KBM-7 (cell line): ENCODE data around the gene WWTR1.

Source experiments
- DNase-seq: peaks from one replicate; pipeline ENCODE4 v3.0.0-alpha.2; 2015
- in situ Hi-C: fragments of 300-500 bp; cut with MboI; formaldehyde crosslinking; loops from 2 replicates; pipeline ENCODE4 v1.14.3; 2020; ENCODE audit warnings: low sequenced_read_pairs, low pct_unique_long_range_greater_than_20kb, mixed read lengths

WWTR1 gene

DNA sequence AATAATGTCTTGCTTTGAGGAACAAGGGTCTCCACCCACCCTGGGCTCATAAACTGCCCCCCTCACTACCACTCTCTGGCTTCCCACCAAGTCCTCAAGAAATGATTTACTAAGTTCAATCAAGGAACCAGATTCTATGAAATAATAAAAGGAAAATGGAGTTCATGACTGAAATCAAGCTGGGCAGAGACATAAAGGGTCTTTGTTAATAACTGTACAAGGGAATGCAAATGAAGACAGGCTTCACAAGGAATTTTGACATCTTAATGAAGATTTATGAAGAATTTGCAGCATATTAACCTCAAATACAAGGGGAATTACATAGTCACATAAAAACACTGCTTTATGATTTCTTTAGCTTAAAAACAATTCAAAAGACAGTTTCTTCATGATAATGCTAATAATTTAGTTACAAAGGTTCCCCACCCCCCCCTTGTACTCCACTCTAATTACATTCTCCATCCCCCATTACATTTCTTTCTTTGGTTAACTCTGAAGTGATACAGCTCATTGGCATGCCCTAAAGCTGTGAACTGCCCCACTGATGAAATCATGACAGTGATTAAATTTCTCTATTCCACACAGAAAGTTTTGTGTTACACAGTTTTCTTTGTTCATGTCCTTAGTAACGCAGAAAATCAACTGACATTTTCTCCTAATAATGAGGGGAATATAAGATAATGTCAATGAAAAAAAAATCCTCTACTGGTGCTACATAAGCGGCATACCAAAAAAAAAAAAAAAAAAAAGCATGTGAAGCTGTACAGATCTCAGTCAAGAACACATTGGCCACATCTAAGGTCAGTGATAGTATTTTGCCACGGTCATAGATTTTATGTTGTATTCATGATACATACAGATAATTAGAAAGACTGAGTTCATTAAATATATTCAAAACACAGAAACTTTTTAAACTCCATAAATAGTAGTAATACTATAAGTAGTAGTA is 54.4 kb downstream of the WWTR1 start:
- in situ Hi-C loops, result no loop called here
- DNase-seq, result no peak

DNA sequence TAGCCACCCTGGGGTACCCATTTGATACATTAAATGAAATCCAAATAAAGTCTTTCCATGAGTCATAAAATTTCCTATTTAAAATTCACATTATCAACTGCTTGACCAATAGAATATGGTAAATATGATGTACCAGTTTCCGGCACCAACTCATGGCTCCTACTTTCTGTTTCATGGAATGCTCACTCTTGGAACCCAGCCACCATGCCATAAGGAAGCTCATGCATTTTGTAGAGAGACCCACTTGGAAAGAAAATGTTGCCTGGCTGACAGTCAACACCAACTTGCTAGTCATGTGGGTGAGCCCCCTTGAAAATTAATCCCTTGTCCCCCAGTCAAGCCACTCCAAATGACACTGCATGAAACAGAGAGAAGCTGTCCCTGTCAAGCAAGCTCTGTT is 57.2 kb downstream of the WWTR1 start:
- in situ Hi-C loops, result no loop called here
- DNase-seq, result no peak

DNA sequence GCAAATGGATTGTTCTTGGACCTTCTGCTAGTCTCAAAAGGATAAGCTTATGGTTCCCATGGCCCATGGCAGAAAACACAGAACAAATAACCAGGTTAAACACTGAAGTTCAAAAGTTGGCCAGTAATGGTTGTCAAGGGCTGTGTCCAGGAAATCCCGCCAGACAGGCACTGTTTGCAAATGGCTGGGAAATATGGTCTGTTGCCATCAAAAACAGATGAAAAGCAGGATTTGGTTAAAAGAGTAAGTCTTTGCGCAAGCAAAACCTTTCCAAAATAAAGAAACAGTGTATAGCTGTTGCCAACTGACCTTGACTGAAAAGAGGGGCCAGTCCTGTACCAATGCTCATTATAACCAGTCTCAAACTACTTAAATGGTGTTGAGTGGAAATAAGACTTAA is 58.6 kb downstream of the WWTR1 start:
- no peak for DNase-seq
- in situ Hi-C loops, result no loop called here

DNA sequence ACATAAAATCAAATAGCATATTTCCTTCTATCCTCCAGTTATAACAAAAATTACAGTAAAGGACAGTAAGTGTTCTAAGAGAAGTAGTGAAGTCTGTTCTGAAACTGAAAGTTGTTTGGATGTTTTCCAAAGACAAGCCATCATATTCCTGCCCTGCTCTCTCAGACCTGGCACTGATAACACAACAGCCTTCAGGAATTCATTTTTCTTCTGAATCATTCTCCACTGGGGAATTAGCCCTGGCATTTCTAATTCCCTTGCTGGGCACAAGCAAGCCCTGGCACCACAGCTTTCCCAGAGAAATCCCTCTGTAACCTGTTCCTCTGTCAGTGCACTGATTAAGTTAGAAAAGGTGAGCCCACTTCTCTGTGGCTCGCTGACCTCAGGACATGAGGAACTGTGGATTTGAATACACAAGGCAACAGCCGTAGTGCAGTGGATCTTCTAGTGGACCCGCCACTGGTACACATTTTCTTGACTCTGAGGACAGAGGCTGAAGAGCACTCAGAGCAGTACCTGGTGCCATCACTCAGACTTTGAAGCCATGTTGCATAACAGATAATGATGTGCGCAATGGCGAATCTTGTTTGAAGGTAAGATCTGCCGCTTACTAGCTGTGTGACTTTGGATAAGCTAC is 61.6 kb downstream of the WWTR1 start:
- DNase-seq, result no peak
- in situ Hi-C loops, result no loop called here

DNA sequence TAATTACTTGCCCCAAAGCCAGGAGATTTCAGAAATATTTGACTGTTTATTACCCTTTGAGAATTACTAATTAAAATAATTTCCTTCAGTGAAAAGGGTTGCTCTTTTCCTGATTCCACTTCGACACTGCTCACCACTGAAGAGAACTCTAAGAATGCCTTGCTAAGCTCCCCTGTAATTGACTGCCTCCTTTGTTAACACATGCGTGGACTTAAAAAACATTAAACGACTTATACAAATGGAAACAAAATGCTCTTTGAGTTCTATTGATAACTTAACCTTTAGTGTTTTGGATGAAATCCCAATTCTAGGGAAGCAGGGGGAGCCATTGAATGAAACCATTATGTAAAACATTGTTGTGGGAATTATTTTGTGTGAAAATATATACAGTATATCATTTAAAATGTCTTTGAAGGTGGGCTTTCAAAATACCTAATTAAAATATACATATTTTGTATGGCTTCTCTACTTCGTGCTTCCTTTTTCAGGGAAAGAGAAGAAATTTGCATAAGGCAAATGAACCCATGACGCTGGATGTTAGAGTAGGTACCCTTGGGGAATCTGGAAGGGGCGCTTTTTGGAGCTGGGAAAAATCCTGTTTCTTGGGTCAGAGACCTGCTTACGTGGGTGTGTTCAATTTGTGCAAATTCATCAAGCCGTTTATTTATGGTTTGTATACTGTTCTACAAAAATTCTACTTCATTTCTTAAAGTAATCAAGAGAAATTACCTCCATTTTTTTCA is 64.2 kb downstream of the WWTR1 start:
- DNase-seq, result no peak
- in situ Hi-C loops, result no loop called here

DNA sequence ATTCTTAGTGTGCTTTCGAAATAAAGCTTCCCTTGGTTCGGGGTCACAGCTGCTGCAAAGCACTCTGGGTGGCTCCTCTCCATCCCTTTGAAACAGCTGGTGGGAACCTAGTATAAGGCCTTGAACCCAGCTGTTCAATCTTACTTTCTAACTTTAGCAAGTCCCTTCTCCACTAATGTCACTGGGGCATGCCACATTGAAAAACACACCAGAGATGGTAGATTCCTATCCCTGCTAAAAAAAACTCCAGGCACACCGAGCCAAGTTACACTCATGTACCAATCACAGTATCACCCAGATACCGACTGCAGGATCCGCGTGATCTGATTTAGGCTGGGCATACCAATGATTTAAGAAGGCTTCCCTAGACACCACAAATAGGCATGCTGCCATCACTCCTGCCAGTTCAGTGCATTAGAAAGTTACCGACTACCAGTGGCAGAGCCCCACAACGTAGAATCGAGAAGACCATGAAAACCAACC is 65.0 kb downstream of the WWTR1 start:
- in situ Hi-C loops, result no loop called here

DNA sequence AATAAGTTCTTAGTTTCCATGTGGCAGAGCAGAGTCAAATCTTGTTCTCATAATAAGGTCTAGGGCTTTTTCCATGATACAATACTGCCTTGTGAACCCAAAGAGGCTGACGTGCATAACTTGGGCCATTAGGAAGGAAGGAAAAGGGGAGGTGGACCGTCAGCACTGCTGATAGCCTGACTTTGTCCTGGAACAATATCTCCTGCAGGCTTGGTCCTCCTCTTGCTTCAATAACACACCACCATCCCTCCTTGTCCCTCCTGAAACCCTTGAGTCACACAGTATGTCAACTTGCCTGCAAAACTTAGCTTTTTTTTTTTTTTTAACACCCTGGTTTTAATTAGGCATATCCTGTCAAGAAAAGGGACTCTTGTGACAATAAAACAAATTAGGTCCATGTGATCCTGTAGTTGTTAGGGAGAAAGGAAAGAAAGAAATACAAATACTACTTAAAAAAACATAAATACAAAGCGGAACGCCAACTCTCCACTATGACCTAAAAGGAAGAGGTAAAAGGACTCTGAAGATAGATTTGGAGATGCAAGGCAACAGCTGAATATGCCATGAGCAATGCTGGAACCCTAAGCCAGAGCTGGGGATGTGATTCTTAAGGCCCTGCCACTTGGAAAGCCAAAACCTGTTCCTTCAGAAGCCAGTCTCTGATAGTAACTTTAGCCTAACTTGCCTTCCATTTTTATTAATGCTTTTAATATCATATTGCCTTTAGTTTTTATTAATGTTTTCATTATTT is 67.0 kb downstream of the WWTR1 start:
- in situ Hi-C loops, result no loop called here
- DNase-seq, result no peak

More for the DNA sequence above, 65.0 kb downstream of the WWTR1 start:
- no peak for DNase-seq

DNA sequence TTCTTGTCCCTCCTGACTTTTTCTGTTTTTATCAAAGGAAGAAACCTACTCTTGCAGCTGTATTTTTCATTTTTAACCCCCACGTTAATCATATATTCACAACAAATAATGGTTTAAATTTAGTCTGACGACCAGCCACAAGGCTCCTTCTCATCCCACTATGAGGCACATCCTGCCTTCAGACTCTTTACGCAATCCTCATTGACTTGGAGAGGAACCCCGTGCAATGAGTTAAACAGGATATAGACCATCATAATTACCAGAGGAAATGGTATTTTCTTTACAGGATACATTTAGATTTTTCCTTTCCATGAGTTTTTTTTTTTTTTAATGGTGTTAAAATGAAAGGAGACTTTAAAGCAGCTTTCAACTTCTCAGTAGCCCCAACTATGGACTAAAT is 68.5 kb downstream of the WWTR1 start:
- in situ Hi-C loops, result no loop called here
- DNase-seq, result peak; percentile 14

DNA sequence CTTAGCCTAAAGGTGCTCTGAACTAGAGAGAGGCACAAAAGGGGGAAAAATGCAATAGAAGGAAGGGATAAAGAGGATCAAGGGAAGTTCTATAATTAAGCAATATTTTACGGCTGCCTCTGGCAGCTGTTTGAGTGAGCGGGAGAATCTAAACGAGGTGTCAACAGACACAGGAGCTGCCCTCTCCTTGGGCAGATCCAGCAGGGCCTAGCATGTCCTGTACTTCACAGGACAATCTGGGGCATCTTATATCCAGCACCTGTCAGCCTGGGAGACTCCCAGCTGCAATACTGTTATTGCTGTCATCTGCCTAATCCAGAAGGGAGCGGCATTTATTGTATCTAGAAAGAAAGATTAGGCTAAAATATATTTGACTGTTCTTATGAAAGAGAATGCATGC is 68.9 kb downstream of the WWTR1 start:
- no peak for DNase-seq

DNA sequence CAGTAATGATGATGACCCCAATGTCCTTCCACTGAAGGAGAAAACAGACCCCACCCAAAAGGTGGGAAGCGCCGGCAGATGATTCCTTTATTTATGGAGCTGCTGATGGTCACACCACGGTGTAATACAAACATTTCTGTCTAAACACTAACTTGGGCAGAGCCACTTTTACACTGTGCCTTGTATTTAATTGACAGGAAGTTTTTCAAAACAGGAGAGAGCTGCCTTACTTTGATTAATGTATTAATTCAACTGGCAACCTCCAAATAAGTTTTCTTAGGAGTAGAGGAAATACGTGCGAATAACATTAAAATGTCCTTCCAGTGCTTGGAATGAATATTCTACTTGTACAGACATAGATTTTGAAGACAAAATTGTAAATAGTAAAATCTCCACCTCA is 70.4 kb downstream of the WWTR1 start:
- DNase-seq, result no peak
- in situ Hi-C loops, result no loop called here

More for the DNA sequence above, 68.9 kb downstream of the WWTR1 start:
- in situ Hi-C loops, result no loop called here

DNA sequence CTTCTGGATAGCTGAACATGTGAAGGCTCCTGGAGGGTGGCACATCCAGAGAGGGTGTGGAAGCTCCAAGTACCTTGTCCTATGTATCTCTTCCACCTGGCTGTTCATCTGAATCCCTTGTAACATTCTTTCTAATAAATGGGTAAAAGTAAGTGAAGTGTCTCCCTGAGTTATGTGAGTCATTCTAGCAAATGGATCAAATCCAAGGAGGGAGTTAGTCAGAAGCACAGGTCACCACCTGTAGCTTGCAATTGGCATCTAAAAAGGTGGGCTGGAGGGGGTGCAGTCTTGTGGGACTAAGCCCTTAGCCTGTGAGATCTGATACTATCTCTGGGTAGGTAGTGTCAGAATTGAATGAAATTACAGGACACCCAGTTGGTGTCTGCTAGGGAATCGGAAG is 71.0 kb downstream of the WWTR1 start:
- DNase-seq, result no peak
- in situ Hi-C loops, result no loop called here

DNA sequence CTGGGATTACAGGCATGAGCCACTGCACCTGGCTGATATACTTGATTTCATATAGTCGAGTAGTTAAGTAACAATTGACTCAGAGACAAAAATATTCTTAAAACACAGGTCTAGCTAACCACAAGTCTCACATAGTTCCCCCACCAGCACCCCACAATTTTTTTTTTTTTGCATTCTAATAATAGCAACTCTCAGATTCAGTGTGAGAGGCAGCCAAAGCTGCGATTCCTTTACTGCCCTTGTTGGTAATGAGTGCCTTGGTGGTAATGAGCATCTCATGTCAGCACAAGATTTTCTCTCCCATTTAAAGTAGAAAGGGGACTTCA is 72.5 kb downstream of the WWTR1 start:
- no peak for DNase-seq

DNA sequence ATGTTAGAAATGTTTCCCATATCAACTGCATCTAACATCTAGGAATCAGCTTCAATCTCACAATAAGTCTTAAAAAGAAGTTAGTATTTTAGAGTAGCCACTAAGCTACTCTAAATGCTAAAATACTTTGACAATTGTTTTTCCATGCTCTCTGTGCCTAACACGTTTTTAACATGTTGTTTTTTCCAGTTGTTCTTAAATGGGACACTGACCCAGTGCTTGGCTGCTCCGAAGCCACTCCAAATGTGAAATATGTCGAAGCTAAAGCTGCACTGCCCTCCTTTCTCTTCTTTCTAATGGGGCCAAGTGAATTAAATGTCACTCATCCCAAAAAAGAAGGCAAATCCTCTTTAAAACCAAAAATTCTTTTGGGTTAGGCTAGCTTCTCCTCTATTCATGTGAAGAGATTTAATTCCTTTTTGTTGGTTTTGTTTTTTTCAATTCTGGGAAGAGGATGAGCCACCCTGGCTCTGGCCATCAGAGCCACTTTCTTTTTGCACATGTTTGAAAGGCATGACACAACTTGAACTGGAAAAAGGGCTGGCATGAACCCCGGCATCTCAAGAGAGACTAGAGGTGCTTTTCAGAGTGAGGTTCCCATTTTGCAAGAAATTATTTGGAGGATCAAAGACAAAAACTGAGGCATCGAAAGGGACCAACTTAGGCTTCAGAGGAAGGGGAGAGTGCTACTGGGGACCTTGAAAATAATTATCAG is 73.7 kb downstream of the WWTR1 start:
- DNase-seq, result no peak
- in situ Hi-C loops, result no loop called here

More for the DNA sequence above, 72.5 kb downstream of the WWTR1 start:
- in situ Hi-C loops, result no loop called here

DNA sequence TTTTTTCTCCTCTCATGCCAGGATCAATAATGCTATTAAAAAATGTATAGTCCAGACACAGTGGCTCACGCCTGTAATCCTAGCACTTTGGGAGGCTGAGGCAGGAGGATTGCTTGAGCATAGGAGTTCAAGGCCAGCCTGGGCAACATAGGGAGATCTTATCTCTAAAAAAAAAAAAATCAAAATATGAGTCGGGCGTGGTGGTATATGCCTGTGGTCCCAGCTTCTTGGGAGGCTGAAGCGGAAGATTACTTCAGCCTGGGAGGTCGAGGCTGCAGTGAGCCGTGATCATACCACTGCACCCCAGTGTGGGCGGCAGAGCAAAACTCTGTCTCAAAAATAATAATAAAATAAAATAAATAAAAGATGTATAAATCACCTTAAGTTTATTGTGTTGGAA is 75.4 kb downstream of the WWTR1 start:
- in situ Hi-C loops, result no loop called here
- no peak for DNase-seq

DNA sequence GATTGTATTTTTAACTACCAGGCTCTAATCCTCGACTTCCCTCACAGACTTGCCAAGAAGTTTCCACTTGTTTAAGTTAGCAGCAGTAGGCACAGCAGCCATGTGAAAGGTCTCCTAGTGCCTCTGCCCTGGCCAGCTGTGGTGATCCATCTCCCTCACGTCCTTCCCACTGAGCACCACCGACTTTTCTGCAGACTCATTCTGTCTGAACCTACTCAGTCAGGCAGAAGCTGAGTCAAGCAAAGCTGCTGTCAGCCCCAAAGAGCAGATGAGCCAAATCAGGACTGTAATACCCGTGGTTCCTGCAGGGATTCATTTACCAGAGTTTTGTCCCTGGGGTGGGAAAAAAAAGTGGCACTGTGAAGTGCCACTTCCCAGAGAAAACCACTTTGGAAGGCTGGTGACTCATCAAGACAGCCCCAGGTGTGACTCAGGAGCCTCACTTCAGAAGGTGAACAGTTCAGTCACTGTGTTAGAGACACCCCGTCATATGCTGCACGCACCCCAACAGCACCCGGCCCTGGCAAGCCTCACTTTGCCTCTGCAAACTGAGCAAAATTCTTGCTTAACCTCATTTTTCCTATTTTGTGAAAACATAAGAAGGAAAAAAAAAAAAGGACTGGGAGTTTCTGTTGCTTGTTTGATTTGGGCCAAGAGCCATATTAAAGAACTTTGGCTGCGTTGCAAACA is 76.0 kb downstream of the WWTR1 start:
- peak; percentile 6 for DNase-seq
- in situ Hi-C loops, result no loop called here

DNA sequence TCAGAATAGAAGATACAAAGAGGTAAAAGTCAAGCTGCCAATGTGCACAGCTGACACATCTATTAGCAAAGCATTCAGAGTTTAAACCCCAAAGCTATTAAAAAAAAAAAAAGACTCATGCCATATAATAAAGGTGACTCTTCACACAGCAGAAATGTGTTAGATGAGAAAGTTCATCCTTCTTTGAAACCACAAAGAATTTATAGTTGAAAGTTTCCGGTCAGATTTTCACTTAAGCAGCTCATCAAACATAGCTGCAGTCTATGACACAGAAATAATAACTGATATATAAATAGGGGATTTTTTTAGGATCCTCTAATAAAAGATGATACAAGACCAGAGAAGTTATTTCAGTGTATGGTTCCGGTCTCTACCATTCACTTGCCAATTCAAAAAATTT is 76.6 kb downstream of the WWTR1 start:
- in situ Hi-C loops, result no loop called here
- no peak for DNase-seq

DNA sequence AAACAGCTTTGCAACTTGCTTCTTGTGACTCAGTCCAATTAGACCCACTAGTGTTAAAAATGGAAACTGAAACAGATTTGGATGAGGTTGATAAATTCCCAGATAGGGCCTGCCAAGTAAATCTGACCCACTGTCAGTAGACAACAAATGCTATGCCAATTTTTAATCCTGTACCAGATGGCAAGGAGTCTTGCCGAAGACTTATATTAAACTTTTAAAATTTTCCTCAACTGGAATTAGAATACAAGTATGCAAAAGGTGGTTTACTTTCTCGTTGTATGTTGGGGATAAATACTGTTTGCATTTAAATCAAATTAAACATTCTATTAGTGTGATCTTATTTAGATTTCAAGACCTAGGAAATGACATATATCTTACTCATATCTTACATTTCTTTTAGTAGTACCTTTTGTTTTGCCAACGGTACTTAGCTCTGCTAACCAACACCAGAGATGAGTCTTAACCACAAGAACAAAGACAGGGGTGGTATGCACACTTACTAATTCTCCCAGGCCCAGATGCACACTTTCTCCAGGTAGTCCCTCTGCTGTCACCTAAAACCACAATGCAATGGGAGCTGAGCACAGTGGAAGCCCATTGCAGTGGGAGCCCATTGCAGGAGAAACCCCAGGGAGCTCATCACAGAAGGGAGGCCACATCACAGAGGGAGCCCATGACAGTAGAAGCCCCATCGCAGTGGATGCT is 77.8 kb downstream of the WWTR1 start:
- in situ Hi-C loops, result no loop called here
- DNase-seq, result no peak

DNA sequence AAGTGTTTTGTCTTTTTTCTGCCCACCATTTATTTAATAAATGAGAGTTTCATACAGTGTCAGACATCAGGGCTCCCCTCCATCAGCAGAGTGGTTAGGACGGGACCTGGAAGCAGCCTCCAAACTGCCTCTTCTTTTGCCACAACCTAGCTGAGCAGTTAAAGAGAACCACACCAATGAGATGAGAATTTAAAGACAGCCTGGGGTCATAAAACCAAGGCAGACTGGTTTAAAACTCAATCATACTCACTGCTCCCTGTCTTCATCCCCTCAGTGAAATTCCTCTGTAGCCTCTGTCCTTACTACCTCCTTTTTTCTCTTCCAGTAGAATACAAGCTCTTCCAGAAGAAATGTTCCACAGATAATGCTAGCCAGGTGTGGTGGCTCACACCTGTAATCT is 78.7 kb downstream of the WWTR1 start:
- in situ Hi-C loops, result no loop called here
- DNase-seq, result no peak
